Omental fat pad (tissue), 4 donors: ENCODE data around the gene OR13J1. TPM values are rescaled to one million over a fixed set of nuclear protein-coding genes. Genes with fewer than 3 reads are reported as not detected.

ENCODE experiments used
- ATAC-seq: fragments of 150-250 bp; one replicate; pipeline ENCODE4 v1.9.1; 2016; ENCODE audit warnings: mild to moderate bottlenecking, moderate library complexity; ENCODE audit not compliant: low FRiP score
- DNase-seq: peaks from one replicate; pipeline ENCODE4 v3.0.0-alpha.2; 2019; ENCODE audit warnings: low spot score
- CTCF ChIP-seq, 3 donors: fragments of 450-650 bp; IDR thresholded peaks; one replicate each; pipeline ENCODE4 v1.5.1; 2016 to 2017; ENCODE audit warnings: antibody characterized with exemption in 3 of 3, mild to moderate bottlenecking in 3 of 3, moderate library complexity in 2 of 3
- total RNA-seq, 4 donors: library from RNA; depleted of rRNA; stranded (reverse); fragments of >200 nt; gene quantifications; one replicate each; pipeline ENCODE4 v1.1.0, GENCODE V29; 2016

The OR13J1 gene
- total RNA-seq, 4 donors from 2014 or later = not detected

GRCh38 chr9:35839926-35840325 is 30.3 kb downstream of the OR13J1 start:
- DNase-seq (no peak), ATAC-seq (no peak)
- TF ChIP-seq CTCF (IDR thresholded peaks at IDR 0.05) = no peak

- no peak for TF ChIP-seq CTCF (IDR thresholded peaks at IDR 0.05)
- DNase-seq (no peak), ATAC-seq (no peak)
Observed at GRCh38 chr9:35836595-35836994, 33.6 kb downstream of the OR13J1 start.

- TF ChIP-seq CTCF (IDR thresholded peaks at IDR 0.05) = no peak
- DNase-seq = no peak
- no peak for ATAC-seq
Observed at GRCh38 chr9:35835766-35836165, 34.4 kb downstream of the OR13J1 start.

- DNase-seq = no peak
- ATAC-seq = no peak
- no peak for TF ChIP-seq CTCF (IDR thresholded peaks at IDR 0.05)
Observed at GRCh38 chr9:35835216-35835632, 35.0 kb downstream of the OR13J1 start.

- no peak for DNase-seq
- TF ChIP-seq CTCF (IDR thresholded peaks at IDR 0.05) = no peak
- no peak for ATAC-seq
Observed at GRCh38 chr9:35834260-35835215, 35.7 kb downstream of the OR13J1 start.

GRCh38 chr9:35832814-35833213 is 37.4 kb downstream of the OR13J1 start:
- DNase-seq (no peak), ATAC-seq (no peak)
- TF ChIP-seq CTCF (IDR thresholded peaks at IDR 0.05) = no peak

GRCh38 chr9:35831040-35831439 is 39.2 kb downstream of the OR13J1 start:
- no peak for TF ChIP-seq CTCF (IDR thresholded peaks at IDR 0.05)
- DNase-seq (no peak), ATAC-seq (no peak)
